Measurements from ENCODE around the gene KCNJ2.

DNA sequence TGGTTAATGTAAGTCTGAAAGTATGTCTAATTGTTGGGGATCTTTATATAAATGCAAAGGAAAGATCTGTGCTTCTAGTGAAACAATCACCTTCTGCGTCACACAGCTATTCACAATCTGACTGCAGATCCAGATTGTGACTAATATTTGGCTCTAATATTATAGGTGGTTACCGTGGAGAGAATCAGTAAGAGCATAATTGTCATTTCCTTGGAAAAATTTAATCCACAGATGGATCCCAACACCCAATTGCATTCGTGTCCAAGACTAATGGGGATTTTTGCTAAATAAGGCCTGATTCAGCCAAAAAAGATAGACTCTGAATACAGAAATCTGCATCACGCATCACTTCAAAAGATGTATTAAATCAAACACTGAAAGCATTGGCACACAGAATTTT is 2.7 kb upstream of the KCNJ2 start:
- TF ChIP-seq, protein P1, sequence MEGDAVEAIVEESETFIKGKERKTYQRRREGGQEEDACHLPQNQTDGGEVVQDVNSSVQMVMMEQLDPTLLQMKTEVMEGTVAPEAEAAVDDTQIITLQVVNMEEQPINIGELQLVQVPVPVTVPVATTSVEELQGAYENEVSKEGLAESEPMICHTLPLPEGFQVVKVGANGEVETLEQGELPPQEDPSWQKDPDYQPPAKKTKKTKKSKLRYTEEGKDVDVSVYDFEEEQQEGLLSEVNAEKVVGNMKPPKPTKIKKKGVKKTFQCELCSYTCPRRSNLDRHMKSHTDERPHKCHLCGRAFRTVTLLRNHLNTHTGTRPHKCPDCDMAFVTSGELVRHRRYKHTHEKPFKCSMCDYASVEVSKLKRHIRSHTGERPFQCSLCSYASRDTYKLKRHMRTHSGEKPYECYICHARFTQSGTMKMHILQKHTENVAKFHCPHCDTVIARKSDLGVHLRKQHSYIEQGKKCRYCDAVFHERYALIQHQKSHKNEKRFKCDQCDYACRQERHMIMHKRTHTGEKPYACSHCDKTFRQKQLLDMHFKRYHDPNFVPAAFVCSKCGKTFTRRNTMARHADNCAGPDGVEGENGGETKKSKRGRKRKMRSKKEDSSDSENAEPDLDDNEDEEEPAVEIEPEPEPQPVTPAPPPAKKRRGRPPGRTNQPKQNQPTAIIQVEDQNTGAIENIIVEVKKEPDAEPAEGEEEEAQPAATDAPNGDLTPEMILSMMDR (IDR thresholded peaks at IDR 0.05), result no peak
- TF ChIP-seq POLR2A (IDR thresholded peaks at IDR 0.05), result no peak
- no peak for TF ChIP-seq POLR2AphosphoS5 (IDR thresholded peaks at IDR 0.05)
- TF ChIP-seq EP300 (IDR thresholded peaks at IDR 0.05), result no peak

Data from stomach (tissue), 4 donors.